Mucosa of gallbladder (tissue), 1 donor: ENCODE results near the gene FLT3. TPM values are rescaled to one million over a fixed set of nuclear protein-coding genes. Genes with fewer than 3 reads are reported as not detected.
"Not testable (repeated sequence)": the region's sequence is repeated elsewhere in the genome, so short reads cannot be mapped to it uniquely, and the experiment has no call there.

Source experiments
- DNase-seq: peaks from one replicate; pipeline ENCODE4 v3.0.0-alpha.2; 2020; ENCODE audit warnings: low spot score
- total RNA-seq: library from RNA; stranded (reverse); gene quantifications from one replicate; pipeline ENCODE4 v1.2.1, GENCODE V29; 2021
- donor health status: DM: no; HTN: no; CAD: no.

The FLT3 gene
- total RNA-seq, 1 donor from 2014 or later, result 0.60 TPM

DNA sequence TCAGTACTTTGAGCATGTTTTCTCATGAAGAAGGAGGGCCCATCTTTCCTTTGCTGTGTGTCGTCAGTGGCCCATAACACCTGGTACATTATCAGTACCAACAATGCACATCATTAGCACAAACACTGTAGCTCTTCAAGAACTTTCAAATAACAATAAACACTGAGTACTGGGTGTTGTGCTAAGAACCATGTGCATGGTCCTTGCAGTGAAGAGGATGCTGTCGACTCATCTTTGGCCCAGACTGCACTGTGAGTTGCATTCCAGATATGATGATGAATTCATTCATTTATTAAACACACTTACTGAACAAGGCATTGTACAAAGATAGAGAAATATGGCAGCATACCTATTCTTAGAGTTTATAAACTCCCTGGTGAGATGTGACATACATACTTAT, 55.8 kb downstream of the FLT3 start:
- no peak for DNase-seq

DNA sequence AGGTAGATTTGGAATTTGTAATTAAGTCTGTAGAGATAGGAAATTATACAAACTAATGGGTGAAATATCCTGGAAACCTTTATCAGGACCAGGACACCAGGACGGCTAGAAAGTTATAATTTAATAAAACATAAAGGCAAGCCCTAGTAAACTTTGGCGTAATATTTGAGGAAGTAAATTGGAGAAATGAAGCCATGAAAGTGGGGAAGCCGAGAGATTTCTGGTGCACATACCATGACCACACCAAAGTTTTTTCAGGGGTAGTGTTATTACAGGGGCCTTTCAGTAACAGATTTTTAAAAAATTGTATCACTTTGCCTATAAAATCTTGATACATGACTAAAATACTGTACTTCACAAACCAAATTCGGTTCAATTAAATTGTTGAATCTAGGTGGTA, 57.2 kb downstream of the FLT3 start:
- DNase-seq, result no peak

DNA sequence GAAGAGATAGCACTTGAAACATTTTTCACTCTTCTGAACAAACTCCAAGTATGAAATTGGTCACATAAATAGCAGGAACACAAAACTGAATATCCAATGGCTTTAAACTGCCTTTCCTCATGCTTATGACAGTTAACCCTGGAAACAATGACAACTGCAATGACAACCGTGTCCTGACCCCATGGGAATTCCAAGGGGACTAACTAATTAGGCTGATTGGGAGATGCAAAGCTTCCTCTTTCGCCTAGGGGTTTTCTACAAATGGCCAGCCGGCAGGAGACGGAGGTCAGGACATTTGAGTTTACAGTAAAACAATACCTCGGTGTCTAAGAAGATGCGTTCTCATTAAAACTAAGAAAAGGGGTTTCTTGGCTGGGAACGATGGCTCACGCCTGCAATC, 58.9 kb downstream of the FLT3 start:
- no peak for DNase-seq

DNA sequence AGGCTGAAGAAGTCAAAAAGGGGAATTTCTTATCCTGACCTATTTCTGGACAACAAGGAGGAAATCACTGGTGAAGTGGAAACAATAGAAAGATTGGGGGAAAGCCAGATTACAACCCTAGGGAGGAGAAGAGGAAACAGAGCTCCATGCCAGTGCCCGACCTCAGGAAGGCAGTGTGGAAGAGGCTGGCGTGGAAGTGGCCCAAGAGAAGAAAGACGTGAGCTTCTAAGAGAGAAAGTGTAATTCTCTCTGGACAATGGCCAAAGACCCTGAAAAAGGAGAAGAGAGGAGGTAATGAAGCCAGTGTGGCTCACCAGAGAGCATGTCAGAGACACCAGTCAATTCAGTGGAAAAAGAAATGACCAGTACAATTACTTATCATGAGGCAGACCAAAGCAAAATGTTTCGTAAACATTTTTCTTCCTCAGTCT, 59.3 kb downstream of the FLT3 start:
- DNase-seq, result no peak

DNA sequence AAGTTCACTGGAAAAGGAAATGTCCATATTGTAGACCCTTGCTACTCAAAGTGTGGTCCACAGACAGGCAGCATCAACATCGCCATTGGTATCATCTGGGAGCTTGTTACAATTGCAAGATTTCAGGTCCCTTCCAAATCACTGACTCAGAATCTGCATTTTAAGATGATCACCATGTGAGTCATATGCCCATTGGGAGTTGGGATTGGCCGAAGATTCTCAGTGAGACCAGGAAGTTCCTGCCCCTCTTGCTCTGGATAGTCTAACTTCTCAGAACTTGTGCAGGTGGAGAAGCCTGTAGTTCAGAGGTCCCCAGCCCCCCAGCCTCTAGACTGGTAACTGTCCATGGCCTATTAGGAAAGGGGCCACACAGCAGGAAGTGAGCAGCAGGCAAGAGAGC, 63.0 kb downstream of the FLT3 start:
- DNase-seq, result no peak

DNA sequence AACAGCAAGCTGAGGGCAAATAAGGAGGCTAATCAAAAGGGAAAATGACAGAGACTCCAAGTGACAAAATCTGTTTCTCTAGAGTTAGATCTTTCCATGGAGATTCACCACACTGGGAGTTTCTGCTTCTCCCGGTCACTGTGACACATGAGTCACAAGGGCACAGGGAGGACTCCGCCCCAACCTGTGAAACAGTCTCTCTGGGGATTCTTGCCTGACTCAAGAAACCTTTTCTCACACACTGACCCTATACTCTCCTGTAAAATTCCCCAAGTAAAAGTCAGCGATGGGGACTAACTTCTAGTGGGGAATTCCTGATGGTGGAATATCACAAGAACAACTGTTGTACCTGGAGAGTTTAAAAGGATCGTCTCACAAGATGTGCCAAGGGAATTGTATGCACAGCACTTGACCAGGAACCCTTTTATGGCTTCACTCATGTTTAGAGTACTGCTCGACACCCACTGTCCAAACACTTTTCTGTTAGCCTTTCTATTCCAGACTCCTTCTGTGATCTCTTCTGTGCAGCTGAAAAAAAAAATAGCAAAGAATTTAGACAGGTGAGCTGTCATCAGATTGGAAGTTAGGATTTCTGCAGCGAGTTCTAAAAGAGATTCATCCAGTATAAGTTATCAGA, 65.1 kb downstream of the FLT3 start:
- no peak for DNase-seq

DNA sequence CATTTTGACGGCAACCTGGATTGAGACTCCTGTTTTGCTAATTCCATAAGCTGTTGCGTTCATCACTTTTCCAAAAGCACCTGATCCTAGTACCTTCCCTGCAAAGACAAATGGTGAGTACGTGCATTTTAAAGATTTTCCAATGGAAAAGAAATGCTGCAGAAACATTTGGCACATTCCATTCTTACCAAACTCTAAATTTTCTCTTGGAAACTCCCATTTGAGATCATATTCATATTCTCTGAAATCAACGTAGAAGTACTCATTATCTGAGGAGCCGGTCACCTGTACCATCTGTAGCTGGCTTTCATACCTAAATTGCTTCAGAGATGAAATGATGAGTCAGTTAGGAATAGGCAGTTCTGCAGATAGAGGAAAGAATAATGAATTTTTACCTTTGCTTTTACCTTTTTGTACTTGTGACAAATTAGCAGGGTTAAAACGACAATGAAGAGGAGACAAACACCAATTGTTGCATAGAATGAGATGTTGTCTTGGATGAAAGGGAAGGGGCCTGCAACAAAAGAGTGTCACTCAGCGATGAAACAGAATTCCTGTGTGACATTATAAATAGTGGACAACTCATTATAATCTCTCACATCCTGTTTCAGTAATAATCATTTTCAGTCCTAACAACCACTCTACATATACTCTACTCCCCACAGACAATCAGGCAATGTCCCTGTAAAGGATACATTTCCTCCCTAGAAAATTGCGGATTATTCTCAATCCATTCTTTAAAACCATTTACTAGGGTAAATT, 66.3 kb downstream of the FLT3 start:
- DNase-seq, result no peak

DNA sequence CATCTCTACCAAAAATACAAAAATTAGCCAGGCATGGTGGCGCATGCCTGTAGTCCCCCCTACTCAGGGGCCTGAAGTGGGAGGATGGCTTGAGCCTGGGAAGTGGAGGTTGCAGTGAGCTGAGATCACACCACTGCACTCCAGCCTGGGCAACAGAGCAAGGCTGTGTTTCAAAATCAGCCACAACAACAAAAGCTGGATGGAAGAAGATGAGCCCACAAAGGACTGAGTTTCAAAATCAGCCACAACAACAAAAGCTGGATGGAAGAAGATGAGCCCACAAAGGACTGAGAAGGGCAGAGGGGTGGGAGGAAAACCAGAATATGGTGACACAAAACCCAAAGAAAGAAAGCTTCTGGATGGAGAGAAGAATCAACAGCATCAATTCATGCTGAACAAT, 67.9 kb downstream of the FLT3 start:
- not testable (repeated sequence) for DNase-seq

DNA sequence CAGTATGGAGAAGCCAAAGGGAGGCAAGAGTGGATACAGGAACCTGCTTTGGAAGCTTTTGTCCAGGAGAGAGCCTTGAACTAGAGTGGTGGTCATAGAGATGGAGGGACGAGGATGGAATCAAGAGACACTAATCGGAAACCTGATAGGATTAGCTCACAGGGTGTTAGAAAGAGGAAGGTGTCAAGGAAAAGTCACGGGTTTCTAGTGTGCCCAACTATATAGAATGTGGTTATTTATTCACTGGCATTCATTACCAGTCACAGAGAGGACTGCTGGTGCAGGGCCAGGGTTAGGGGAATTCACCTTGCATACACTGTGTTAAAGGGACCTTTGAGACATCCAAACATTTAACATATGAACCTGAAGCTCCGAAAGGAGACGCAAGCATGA, 68.5 kb downstream of the FLT3 start:
- DNase-seq, result no peak

DNA sequence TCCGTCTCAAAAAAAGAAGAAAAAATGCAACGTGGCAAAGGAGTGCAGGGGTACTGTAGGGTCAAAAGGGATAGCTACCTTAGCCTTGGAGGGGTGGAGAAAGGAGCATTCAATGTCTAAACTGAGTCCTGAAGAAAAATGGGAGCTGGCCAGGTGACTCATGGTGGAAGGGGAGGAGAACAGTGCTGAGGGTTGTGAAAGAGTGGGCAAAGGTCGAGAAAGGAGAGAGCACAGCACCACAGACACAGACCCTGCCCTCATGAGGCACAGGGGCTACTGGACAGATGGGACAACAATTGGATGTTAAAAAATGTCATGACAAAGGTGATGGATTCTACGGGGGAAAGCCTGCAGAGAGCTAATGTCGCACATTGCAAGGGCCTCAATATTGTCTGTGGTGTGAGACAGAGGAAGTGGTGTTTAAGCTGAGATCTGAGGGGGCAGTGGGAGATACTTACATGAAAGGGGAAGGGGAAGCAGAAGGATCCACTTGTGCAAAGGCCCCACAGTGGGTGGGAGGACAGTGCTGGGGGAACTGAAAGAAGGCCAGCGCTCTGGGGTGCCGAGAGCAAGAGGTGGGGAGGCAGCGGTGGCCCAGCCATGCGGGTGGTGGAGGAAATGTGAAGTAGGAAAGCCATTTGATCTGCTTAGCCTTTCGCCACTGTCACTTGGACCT, 69.0 kb downstream of the FLT3 start:
- peak; percentile 27 for DNase-seq

DNA sequence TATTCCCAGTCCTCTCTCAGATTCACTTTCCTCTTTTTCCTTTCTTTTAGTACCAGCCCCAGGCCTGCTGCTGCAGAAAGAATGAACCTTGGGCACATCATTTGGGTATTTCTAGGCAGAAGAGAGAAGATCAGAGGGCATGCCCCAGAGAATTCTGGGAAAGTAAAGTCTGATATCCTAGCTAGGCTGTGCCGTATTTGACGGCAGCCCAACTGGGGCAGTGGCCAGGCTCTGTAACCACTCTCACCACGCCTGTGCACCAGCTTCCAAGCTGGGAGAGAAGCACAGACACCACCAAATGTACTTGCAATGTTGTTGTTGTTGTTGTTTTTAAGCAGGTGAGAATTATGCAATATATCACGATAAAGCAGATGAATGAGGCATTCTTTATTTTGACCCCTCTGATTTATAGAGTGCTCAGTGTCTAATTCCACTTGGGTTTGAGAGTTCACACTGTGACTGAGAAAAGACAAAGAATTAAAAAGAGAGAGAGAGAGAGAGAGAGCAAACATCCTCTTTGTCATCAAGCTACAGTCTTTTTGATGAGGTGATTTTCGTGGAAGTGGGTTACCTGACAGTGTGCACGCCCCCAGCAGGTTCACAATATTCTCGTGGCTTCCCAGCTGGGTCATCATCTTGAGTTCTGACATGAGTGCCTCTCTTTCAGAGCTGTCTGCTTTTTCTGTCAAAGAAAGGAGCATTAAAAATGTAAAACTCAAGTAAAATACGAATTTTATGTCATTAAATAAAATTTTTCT, 72.6 kb downstream of the FLT3 start:
- no peak for DNase-seq

DNA sequence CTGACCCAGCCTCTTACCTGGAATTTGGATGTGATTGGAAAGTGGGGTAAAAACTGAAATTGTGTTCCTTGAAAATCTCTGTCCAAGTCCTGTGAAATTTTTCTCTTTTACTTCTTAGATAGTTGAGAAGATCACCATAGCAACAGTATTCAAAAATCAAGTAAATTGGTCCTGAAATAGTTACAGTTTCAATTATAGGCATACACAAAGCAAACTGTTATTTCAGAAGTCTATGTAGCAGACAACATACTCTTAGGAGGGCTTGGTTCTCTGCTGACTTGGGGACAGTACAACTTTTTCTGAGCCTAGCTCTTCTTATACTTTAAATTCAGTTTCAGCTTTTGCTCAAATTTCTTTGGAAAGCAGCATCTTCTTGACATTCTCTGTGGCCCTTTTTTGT, 73.3 kb downstream of the FLT3 start:
- no peak for DNase-seq

DNA sequence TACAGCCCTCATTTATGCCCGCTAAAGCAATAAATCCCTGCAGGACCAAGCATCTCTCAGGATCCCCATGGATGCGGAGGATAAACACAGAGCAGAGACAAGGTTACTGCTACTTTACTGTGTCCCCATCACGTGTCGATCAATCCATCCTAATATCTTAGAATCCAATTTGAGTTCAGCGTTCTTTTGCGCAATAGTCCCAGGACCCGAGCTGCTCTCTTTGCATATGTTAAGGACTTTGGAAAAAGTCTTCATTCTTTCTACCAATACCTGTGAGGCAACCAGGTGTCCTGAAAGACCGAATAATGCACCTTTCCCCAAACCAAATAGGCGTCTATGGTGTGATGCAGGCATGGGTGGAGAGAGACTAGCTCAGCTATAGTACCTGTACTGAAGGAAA, 73.9 kb downstream of the FLT3 start:
- DNase-seq, result no peak

DNA sequence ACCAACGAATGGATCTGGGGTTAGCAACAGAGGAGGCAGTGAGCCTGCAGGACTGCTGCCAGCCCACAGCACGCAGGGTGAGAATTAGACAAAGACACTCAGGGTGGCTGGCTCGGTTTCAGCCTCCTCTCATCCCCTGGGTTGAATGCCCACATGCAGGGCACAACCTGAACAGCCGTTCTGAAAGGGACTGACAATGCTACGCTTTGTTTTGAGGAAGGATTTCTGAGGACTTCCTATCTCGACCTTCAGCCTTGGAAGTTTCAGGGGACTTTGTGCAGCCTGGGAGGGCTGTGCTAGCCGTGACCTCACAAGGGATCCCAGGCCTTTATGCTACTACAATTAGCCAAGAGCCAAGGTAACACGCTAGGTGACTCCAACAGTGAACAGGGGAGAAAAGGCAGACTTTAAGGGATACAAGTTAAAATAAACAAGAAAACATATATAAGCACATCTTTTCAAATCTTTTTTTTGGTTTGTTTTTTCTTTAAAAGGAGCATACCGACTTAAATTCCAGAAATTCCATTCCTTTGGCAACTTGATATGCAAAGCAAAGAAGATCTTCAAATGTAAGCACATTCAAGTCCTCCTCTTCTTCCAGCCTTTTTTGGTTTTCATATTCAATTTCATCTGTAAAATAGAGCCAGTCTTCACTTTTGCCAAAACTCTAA, 77.4 kb downstream of the FLT3 start:
- no peak for DNase-seq

DNA sequence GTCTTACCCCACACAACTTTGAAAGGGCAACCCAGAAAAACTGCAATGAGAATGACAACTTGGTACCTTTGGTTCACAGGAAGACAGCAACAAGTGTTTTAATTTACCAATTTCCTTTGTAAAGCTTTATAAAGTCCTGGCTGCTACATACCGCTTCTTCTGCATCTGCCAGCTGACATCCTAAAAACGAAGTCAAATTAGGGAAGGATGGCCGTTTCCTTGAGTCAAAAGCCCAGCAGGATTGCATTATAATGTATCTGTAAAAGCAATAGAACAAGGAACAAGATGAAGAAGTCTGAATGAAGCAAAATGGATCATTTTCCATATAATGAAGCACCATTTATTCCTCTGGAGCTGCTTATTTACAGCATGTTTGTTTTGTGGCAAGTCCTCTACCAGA, 86.1 kb downstream of the FLT3 start:
- DNase-seq, result no peak

DNA sequence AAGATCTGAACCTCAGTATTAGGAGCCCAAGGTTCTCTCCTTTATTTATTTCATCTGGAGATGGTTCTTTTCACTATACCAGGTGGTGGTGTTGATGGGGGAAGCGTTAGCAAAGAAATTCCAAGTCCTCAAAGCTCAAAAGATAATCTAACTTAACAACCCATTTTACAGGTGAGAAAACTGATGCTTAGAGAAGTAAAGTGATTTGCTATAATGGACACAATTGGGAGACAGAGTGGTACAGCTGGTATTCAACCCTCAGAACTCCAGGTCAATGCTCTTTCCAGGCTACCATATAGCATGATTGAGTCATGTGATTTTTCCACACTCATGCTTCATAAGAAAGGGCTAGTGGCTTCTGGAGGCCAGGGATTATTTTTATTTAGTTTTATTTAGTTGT, 86.9 kb downstream of the FLT3 start:
- DNase-seq, result no peak

DNA sequence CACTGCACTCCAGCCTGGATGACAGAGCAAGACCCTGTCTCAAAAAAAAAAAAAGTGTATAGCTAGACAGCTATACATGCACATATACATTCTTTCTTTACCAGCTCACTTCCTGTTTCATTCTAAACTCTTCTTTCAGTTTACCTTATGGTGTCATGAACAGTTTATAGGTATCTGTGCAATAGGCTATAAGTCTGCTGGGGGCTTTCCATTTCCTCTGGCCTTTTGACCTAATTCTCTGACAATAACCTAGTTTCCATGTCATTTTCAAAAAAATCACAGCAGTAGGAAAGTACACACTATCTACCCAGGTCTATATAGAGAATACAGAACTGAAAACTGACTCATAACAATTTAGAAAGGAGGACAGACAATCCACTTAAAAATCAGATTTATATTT, 87.5 kb downstream of the FLT3 start:
- DNase-seq, result no peak

DNA sequence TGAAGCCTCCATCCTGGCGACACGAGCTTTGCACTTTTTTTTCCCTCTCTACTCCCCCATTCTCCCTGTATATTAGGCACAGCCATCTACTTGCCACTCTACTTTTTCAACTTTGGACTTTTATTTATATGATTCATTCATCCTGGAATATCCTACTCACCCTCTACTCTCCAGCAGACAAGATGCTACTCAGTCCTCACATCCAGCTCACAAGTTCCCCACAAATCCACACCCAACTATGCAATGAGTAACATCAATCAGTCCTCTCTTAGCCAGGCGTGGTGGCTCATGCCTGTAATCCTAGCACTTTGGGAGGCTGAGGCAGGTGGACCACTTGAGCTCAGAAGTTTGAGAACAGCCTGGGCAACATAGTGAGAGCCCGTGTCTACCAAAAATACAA, 88.0 kb downstream of the FLT3 start:
- DNase-seq, result no peak

DNA sequence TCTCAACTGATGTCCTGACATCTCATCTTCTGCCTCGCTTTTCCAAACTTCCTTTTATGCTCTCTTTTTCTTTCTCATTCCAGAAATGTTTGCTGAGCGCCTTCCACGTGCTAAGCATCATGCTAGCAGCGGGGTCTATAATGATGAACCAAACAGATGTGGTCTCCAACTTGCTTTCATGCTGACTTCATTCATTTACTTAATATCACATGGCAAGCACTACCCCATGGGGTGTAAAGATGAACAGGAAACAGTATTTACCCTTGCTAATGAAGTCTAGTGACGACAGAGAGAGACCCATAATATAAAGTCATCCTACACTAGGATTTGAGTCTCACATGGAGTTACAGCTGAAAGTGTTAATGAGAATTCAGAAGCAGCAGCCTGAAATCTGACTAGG, 90.3 kb downstream of the FLT3 start:
- DNase-seq, result no peak

DNA sequence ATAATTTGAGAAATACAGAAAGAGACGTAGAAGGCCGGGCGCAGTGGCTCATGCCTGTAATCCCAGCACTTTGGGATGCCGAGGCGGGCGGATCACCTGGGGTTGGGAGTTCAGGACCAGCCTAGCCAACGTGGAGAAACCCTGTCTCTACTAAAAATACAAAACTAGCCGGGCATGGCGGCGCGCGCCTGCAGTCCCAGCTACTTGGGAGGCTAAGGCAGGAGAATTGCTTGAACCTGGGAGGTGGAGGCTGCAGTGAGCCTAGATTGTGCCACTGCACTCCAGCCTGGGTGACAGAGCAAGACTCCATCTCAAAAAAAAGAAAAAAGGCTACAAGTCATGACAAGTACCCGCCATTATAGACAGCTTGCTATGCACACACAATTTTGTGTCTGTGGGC, 95.4 kb downstream of the FLT3 start:
- not testable (repeated sequence) for DNase-seq

DNA sequence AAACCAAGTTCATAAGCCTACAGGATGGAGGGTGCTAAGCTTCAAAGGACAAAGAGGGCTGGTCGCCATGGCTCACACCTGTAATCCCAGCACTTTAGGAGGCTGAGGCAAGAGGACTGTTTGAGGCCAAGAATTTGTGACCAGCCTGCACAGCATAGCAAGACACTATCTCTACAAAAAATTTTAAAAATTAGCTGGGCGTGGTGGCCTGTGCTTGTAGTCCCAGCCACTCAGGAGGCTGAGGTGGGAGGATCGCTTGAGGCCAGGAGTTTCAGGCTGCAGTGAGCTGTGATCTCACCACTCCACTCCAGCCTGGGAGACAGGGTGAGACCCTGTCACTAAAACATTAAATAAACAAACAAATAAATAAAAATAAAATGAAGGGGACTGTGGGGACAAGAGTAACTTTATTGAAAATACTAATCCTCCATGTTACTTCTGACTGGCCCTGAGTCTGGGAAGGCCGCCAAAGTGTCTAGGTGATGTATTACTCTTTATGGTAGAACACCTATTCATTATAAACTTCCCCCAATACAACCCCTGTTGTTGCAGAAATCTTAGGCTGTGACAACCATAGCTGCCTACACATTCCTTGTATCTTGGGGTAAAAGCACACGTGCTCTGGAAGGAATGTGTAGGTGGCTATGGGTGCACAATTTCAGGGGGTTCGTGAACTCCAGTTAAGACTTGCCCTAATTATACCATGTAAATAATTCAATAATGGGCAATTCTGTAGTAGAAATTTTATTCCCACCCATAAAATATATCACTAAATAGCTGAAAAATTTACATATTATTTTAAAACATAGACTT, 97.3 kb downstream of the FLT3 start:
- no peak for DNase-seq
